Gastrocnemius medialis (tissue), 4 donors: ENCODE measurements around the gene AK8. TPM values are rescaled to one million over a fixed set of nuclear protein-coding genes. Genes with fewer than 3 reads are reported as not detected.

Experiments
- ATAC-seq, 2 donors: fragments of 150-250 bp; one replicate each; pipeline ENCODE4 v1.9.1; 2016
- DNase-seq, 2 donors: peaks; one replicate each; pipeline ENCODE4 v3.0.0-alpha.2; 2019
- H3K27ac ChIP-seq, 4 donors: fragments of 200-600 bp; sonication (generic); 1 replicate in 1 of 4; 2 replicates in 3 of 4; pipeline ENCODE4 v1.5.1; 2016 to 2018; ENCODE audit warnings: mild to moderate bottlenecking in 2 of 4, moderate library complexity in 1 of 4
- H3K27me3 ChIP-seq, 3 donors: fragments of 200-600 bp; sonication (generic) in 2 of 3; 1 replicate in 1 of 3; 2 replicates in 2 of 3; pipeline versions ENCODE4 v1.5.1 to v1.6.0; 2016 to 2019; ENCODE audit warnings: mild to moderate bottlenecking in 1 of 3, moderate library complexity in 1 of 3
- H3K36me3 ChIP-seq, 2 donors: fragments of 200-600 bp; sonication (generic) in 1 of 2; one replicate each; pipeline ENCODE4 v1.5.1; 2017 to 2018
- H3K4me1 ChIP-seq, 2 donors: fragments of 200-600 bp; sonication (generic) in 1 of 2; one replicate each; pipeline ENCODE4 v1.5.1; 2016 to 2017; ENCODE audit warnings: mild to moderate bottlenecking in 2 of 2
- H3K4me3 ChIP-seq, 4 donors: fragments of 200-600 bp; sonication (generic) in 3 of 4; 1 replicate in 1 of 4; 2 replicates in 3 of 4; pipeline ENCODE4 v1.5.1; 2016 to 2019; ENCODE audit warnings: mild to moderate bottlenecking in 2 of 4
- H3K9me3 ChIP-seq, 3 donors: fragments of 200-600 bp; sonication (generic) in 2 of 3; 1 replicate in 1 of 3; 2 replicates in 2 of 3; pipeline ENCODE4 v1.5.1; 2016 to 2019
- CTCF ChIP-seq, 5 experiments: fragments of 450-650 bp in 3 of 5; fragments of 200-600 bp in 2 of 5; sonication (generic) in 2 of 5; IDR thresholded peaks in 4 of 5; conservative IDR thresholded peaks in 1 of 5; 1 replicate in 4 of 5; 2 replicates in 1 of 5; pipeline ENCODE4 v1.5.1; 2016 to 2019; ENCODE audit warnings: antibody characterized with exemption in 5 of 5, mild to moderate bottlenecking in 3 of 5, moderate library complexity in 3 of 5
- POLR2A ChIP-seq, 2 donors: fragments of 450-650 bp; IDR thresholded peaks; one replicate each; pipeline ENCODE4 v1.6.1; 2017; ENCODE audit warnings: antibody characterized with exemption in 2 of 2, mild to moderate bottlenecking in 2 of 2, moderate library complexity in 2 of 2
- in situ Hi-C, 4 donors: fragments of 200-750 bp; cut with MboI; loops; one replicate each; pipeline versions ENCODE4 v1.15.0 to v1.8.0; 2017; ENCODE audit warnings: low sequenced_read_pairs in 4 of 4
- intact Hi-C: fragments of 100-400 bp; cut with DNase I; formaldehyde crosslinking; loops from one replicate; pipeline ENCODE4 v1.15.1; 2023; ENCODE audit warnings: low total_unique reads
- total RNA-seq, 4 donors: library from RNA; depleted of rRNA; stranded (reverse); fragments of >200 nt; gene quantifications; one replicate each; pipeline versions ENCODE4 v1.1.0 to v1.2.3, GENCODE V29; 2016

Gene AK8
- total RNA-seq, 4 donors from 2014 or later, result not detected

- ATAC-seq (no peak), DNase-seq (no peak)
- Histone ChIP-seq H3K27ac (no peak overlapping the region), H3K36me3 (peaks cover 0 to 69% of the 10 kb centered on the region in 2 donors), H3K27me3 (no peaks in the 10 kb centered on the region), H3K9me3 (no peaks in the 10 kb centered on the region), H3K4me3 (no peak overlapping the region), H3K4me1 (no peaks in the 10 kb centered on the region)
- in situ Hi-C loops, result no loop called here
- TF ChIP-seq CTCF (IDR thresholded peaks at IDR 0.05 in 4 of 5, conservative IDR thresholded peaks at IDR 0.05 in 1 of 5), result no peak
- TF ChIP-seq POLR2A (IDR thresholded peaks at IDR 0.05), result no peak
- intact Hi-C loops, result no loop called here
Observed at GRCh38 chr9:132914924-132915323, 36.8 kb upstream of the AK8 start.

GRCh38 chr9:132912131-132912530 is 34.0 kb upstream of the AK8 start:
- no peak overlapping the region for H3K4me3 ChIP-seq
- no peak for ATAC-seq
- H3K27me3 ChIP-seq, result no peaks in the 10 kb centered on the region
- no peak overlapping the region for H3K27ac ChIP-seq
- intact Hi-C loops (no loop called here), in situ Hi-C loops (no loop called here)
- no peaks in the 10 kb centered on the region for H3K4me1 ChIP-seq
- peaks cover 4 to 61% of the 10 kb centered on the region in 2 donors for H3K36me3 ChIP-seq
- no peak for DNase-seq
- no peak for TF ChIP-seq CTCF (IDR thresholded peaks at IDR 0.05 in 4 of 5, conservative IDR thresholded peaks at IDR 0.05 in 1 of 5)
- TF ChIP-seq POLR2A (IDR thresholded peaks at IDR 0.05), result no peak
- H3K9me3 ChIP-seq, result no peaks in the 10 kb centered on the region

GRCh38 chr9:132910376-132910775 is 32.3 kb upstream of the AK8 start:
- peaks cover 4 to 53% of the 10 kb centered on the region in 2 donors for H3K36me3 ChIP-seq
- no peaks in the 10 kb centered on the region for H3K9me3 ChIP-seq
- no peaks in the 10 kb centered on the region for H3K4me1 ChIP-seq
- intact Hi-C loops (no loop called here), in situ Hi-C loops (no loop called here)
- TF ChIP-seq POLR2A (IDR thresholded peaks at IDR 0.05) (no peak), CTCF (IDR thresholded peaks at IDR 0.05 in 4 of 5, conservative IDR thresholded peaks at IDR 0.05 in 1 of 5) (no peak)
- no peak overlapping the region for H3K4me3 ChIP-seq
- H3K27me3 ChIP-seq, result no peaks in the 10 kb centered on the region
- no peak overlapping the region for H3K27ac ChIP-seq
- no peak for DNase-seq
- ATAC-seq, result no peak

- intact Hi-C loops, result no loop called here
- ATAC-seq (no peak), DNase-seq (no peak)
- H3K36me3 ChIP-seq, result peaks cover 4 to 52% of the 10 kb centered on the region in 2 donors
- no peak overlapping the region for H3K27ac ChIP-seq
- no peaks in the 10 kb centered on the region for H3K27me3 ChIP-seq
- no peak overlapping the region for H3K4me3 ChIP-seq
- H3K9me3 ChIP-seq, result no peaks in the 10 kb centered on the region
- TF ChIP-seq CTCF (IDR thresholded peaks at IDR 0.05 in 4 of 5, conservative IDR thresholded peaks at IDR 0.05 in 1 of 5) (no peak), POLR2A (IDR thresholded peaks at IDR 0.05) (no peak)
- in situ Hi-C loops, result no loop called here
- H3K4me1 ChIP-seq, result no peaks in the 10 kb centered on the region
Observed at GRCh38 chr9:132909311-132909710, 31.2 kb upstream of the AK8 start.

- Histone ChIP-seq H3K9me3 (no peaks in the 10 kb centered on the region), H3K36me3 (peaks cover 5 to 57% of the 10 kb centered on the region in 2 donors), H3K4me1 (no peaks in the 10 kb centered on the region), H3K4me3 (no peak overlapping the region), H3K27me3 (no peaks in the 10 kb centered on the region), H3K27ac (no peak overlapping the region)
- no peak for ATAC-seq
- DNase-seq, result no peak
- in situ Hi-C loops, result no loop called here
- TF ChIP-seq POLR2A (IDR thresholded peaks at IDR 0.05), result no peak
- no peak for TF ChIP-seq CTCF (IDR thresholded peaks at IDR 0.05 in 4 of 5, conservative IDR thresholded peaks at IDR 0.05 in 1 of 5)
- intact Hi-C loops, result no loop called here
Observed at GRCh38 chr9:132908635-132909034, 30.6 kb upstream of the AK8 start.
